ENCODE data around the gene ZSCAN12. TPM values are rescaled to one million over a fixed set of nuclear protein-coding genes. Genes with fewer than 3 reads are reported as not detected.

ZSCAN12 gene
- total and polyA plus RNA-seq, 10 of the 15 experiments (the other 5 are each of a cell fraction or from before 2014, with no cell fraction given): 1.2 to 12.2 (median 7.4) TPM

DNA sequence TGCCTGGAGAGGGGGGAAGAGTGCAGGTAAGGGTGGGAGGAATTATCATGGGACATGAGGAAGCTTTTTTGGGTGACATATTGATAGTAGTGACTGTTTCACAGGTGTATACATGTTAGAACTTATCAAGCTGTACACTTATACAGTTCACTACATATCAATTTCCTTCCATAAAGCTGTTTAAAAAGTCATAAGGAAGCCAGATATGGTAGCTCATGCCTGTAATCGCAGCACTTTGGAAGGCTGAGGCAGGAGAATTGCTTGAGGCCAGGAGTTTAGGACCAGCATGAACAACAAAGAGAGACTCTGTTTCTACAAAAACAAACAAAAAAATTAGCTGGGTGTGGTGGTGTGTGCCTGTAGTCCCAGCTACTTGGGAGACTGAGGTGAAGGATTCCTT, 21.7 kb downstream of the ZSCAN12 start:
- ATAC-seq (no peak), DNase-seq (ENCODE audit: low read depth, low spot score) (no peak), FAIRE-seq (no peak)
- Histone ChIP-seq H3K9ac (ENCODE audit: control insufficient read depth, insufficient read depth, low read length) (no peak overlapping the region), H4K20me1 (ENCODE audit: control insufficient read depth, insufficient read depth) (no peaks in the 10 kb centered on the region), H3K4me3 (no peak overlapping the region), H3K79me2 (ENCODE audit: control insufficient read depth, insufficient read depth, low read length) (no peaks in the 10 kb centered on the region), H2AFZ (ENCODE audit: control insufficient read depth, low read depth, low read length) (no peak overlapping the region), H3K36me3 (ENCODE audit: control insufficient read depth in 2 of 2, insufficient read depth in 2 of 2, low read length in 1 of 2) (peaks cover 0 to 12% of the 10 kb centered on the region in 2 experiments; a peak in 3 of 4 replicates), H3K9me3 (replicated peaks; ENCODE audit: control insufficient read depth, insufficient read depth, low read length) (peaks cover 1% of the 10 kb centered on the region), H3K4me1 (ENCODE audit: control insufficient read depth, insufficient read depth, low read length) (no peaks in the 10 kb centered on the region), H3K4me2 (ENCODE audit: control insufficient read depth, insufficient read depth) (no peak overlapping the region), H3K27me3 (replicated peaks in 1 of 2; ENCODE audit: control insufficient read depth in 2 of 2, insufficient read depth in 2 of 2, low read length in 1 of 2) (no peaks in the 10 kb centered on the region), H3K27ac (ENCODE audit: control insufficient read depth, insufficient read depth) (no peak overlapping the region)
- WGBS (ENCODE audit: insufficient coverage, insufficient replicate concordance, low lambda C conversion rate, missing lambda C conversion rate): 95% methylated on average over 1 of the region's 1 CpG
- ChIA-PET CTCF (interaction anchor here (2.6 kb wide), 1 partner anchor 22 kb away, joined by 7 read pairs; no protein-coding TSS in a partner anchor), RAD21 (ENCODE audit: unreplicated experiment) (no interaction called here), SMC1A (ENCODE audit: uncharacterized antibody, unreplicated experiment) (no interaction called here), POLR2A (no interaction called here)
- no TSS peak for BruUV-seq (replicated peaks)
- in situ Hi-C loops (cut with MboI) (no loop called here), intact Hi-C loops (cut with micrococcal nuclease; ENCODE audit: unreplicated experiment) (no loop called here)
- TF ChIP-seq POLR2AphosphoS2 (IDR thresholded peaks at IDR 0.05; ENCODE audit: low read depth, low read length) (no peak), ESRRA (IDR thresholded peaks at IDR 0.05; ENCODE audit: low read length) (no peak), SKIL (IDR thresholded peaks at IDR 0.05; ENCODE audit: low read depth, poor library complexity, severe bottlenecking) (no peak), ZNF24 (IDR thresholded peaks at IDR 0.05) (no peak), CHD4 (IDR thresholded peaks at IDR 0.05) (no peak), ETV6 (conservative IDR thresholded peaks at IDR 0.05 in 1 of 2, IDR thresholded peaks at IDR 0.05 in 1 of 2; ENCODE audit: borderline replicate concordance in 1 of 2, low read depth in 1 of 2) (no peak), RFX5 (IDR thresholded peaks at IDR 0.05; ENCODE audit: low read depth, low read length) (no peak), FOXK2 (IDR thresholded peaks at IDR 0.05) (no peak), YBX1 (IDR thresholded peaks at IDR 0.05) (no peak), SP1 (IDR thresholded peaks at IDR 0.05; ENCODE audit: low read depth, low read length) (no peak), ASH2L (IDR thresholded peaks at IDR 0.05; ENCODE audit: borderline replicate concordance, low read depth) (no peak), SIN3A (IDR thresholded peaks at IDR 0.05; ENCODE audit: low read depth, low read length) (no peak), HCFC1 (IDR thresholded peaks at IDR 0.05; ENCODE audit: low read length) (no peak), POLR2AphosphoS5 (IDR thresholded peaks at IDR 0.05; ENCODE audit: low read length) (no peak), NFYA (IDR thresholded peaks at IDR 0.05; ENCODE audit: borderline replicate concordance, low read depth, low read length) (no peak)
- TF ChIP-seq, protein P1, sequence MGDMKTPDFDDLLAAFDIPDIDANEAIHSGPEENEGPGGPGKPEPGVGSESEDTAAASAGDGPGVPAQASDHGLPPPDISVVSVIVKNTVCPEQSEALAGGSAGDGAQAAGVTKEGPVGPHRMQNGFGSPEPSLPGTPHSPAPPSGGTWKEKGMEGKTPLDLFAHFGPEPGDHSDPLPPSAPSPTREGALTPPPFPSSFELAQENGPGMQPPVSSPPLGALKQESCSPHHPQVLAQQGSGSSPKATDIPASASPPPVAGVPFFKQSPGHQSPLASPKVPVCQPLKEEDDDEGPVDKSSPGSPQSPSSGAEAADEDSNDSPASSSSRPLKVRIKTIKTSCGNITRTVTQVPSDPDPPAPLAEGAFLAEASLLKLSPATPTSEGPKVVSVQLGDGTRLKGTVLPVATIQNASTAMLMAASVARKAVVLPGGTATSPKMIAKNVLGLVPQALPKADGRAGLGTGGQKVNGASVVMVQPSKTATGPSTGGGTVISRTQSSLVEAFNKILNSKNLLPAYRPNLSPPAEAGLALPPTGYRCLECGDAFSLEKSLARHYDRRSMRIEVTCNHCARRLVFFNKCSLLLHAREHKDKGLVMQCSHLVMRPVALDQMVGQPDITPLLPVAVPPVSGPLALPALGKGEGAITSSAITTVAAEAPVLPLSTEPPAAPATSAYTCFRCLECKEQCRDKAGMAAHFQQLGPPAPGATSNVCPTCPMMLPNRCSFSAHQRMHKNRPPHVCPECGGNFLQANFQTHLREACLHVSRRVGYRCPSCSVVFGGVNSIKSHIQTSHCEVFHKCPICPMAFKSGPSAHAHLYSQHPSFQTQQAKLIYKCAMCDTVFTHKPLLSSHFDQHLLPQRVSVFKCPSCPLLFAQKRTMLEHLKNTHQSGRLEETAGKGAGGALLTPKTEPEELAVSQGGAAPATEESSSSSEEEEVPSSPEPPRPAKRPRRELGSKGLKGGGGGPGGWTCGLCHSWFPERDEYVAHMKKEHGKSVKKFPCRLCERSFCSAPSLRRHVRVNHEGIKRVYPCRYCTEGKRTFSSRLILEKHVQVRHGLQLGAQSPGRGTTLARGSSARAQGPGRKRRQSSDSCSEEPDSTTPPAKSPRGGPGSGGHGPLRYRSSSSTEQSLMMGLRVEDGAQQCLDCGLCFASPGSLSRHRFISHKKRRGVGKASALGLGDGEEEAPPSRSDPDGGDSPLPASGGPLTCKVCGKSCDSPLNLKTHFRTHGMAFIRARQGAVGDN (IDR thresholded peaks at IDR 0.05): no peak
- TF ChIP-seq, protein P2, sequence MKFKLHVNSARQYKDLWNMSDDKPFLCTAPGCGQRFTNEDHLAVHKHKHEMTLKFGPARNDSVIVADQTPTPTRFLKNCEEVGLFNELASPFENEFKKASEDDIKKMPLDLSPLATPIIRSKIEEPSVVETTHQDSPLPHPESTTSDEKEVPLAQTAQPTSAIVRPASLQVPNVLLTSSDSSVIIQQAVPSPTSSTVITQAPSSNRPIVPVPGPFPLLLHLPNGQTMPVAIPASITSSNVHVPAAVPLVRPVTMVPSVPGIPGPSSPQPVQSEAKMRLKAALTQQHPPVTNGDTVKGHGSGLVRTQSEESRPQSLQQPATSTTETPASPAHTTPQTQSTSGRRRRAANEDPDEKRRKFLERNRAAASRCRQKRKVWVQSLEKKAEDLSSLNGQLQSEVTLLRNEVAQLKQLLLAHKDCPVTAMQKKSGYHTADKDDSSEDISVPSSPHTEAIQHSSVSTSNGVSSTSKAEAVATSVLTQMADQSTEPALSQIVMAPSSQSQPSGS (IDR thresholded peaks at IDR 0.05; ENCODE audit: low read length): no peak

Measured in GM12878 (cell line).